HPDE6-E6E7 (cell line): ENCODE measurements around the gene ATP8B4.
A peak's percentile ranks its signal among the peaks of the same experiment; 100 is the strongest.

ENCODE experiments used
- DNase-seq: peaks from one replicate; pipeline ENCODE4 v3.0.0; 2011; ENCODE audit warnings: missing footprints; ENCODE audit errors: extremely low spot score

ATP8B4 gene

DNA sequence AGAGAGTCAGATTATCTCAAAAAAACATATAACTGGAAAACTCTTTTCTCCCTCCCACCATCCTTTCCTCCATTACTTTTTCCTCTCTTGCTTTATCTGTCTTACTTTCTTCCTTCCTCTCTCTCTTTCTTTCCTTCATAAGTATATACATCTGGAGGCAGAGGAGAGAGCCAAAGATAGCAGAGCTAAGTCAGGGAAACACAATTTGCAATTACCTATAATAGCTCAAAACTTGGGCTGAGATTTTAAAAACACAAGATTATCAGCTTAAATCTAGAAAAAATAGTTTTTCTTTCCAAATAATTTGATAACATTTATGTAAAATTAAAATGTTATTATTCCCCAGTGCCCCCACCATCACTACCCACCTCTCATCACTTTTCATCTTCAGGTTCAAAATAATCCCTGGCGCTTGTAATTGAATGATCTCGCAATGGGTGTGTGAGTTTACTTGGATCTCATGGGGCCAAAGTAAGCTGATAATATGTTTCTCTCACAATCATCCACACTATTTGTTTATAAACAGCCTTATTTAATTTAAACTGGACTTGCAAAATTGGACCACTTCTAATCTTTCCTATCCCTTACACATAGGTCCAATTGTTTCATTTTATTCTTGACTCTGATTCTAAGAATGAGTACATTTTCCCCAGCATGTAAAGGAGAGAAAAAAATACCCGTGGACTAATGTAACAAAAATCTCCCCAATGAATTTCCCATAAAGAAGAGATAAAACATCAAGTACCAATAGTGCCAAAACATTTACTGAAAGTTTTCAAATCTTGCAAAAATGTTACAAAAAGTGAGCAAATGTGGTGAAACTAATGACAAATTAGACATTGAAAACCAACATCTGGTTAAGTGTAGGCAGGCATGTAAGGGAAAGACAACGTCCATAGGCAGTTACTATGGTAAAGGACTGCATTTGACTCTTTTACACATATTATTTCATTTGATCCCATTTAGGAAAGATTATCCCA, 261.2 kb downstream of the ATP8B4 start:
- DNase-seq: no peak

DNA sequence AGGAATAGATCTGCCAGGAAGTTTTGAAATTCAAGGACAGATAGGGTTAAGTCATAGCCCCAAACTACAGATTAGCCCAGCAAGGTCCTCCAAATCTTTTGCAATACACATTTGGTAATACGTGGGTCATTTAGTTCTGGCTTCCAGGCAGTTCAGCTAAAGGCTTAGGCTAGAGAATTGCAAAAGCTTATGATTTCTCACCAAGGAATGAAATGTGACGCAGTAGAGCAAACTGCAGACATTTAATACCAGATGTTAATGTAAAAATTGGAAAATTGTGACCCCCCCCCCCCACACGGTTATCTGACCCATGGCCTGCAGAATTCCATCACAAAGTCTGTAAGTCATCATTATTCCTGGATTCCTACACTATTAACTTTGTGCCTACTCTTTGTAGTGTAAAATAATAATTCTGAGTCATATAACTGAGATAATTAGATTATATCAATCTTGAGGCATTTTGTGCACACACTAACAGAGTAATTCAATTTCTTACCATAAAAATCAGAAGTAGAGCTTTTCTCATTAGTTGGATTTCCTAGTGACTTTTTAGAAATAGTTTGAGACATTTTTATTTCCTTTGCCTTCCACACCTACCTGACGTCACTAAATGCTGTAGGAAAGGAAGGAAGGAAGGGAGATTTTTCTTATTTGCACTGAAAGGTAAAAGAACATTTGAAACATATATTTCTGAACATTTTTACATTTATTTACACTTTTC, 263.0 kb downstream of the ATP8B4 start:
- no peak for DNase-seq

DNA sequence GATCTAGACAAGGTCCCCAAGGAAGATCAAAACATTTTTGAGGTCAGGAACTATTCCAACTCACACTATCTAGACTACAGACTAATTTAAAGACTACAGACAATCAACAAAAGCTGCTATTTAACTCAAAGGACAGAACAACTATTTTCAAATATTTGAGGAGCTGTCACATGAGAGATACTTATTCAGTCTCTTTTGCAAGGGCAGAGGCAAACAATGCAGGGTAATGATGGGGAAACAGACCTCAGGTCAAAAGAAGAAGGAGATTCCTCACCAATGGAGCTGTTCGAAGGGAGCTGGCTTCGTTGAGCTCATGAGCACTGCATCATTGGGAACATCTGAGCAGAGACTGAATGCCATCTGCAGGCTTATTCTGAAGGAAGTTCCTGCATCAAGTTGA, 266.3 kb downstream of the ATP8B4 start:
- DNase-seq: no peak

DNA sequence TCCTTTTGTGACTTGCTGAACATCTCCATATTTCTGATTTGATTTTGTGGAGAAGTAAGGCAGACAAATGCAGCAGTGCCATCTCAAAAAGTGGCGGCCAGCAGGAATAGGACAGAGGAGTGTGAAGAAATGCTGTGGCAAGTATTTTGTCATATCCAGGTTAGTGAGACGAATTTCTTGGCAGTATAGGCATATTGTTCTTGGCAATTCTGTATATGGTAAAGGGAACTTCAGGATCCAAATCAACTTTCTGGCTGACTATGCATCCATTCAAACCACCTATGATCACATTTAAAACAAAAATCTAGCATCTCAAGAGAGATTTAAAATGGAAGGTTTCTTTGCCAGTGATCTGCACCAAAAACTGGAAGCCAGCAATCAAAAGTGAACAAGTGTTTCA, 270.2 kb downstream of the ATP8B4 start:
- no peak for DNase-seq

DNA sequence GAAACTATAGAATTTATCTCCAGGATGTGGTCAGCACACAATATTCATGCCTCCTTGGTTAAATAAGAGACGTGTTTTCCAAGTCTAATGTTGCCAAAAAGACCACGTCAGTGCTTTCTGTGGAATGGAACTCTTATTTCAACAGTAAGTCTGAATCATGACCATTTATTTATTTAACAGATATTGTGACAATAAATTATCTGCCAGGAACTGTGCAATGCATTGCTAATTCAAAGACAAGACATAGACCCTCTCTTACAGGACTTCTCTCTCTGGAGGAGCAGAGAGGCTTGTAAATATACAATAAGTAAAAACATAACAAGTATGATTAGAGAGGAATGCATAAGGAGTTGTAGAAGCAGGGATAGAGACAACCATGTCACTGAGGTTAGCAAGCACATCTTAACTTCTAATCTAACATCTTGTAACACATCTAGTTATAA, 270.7 kb downstream of the ATP8B4 start:
- no peak for DNase-seq

DNA sequence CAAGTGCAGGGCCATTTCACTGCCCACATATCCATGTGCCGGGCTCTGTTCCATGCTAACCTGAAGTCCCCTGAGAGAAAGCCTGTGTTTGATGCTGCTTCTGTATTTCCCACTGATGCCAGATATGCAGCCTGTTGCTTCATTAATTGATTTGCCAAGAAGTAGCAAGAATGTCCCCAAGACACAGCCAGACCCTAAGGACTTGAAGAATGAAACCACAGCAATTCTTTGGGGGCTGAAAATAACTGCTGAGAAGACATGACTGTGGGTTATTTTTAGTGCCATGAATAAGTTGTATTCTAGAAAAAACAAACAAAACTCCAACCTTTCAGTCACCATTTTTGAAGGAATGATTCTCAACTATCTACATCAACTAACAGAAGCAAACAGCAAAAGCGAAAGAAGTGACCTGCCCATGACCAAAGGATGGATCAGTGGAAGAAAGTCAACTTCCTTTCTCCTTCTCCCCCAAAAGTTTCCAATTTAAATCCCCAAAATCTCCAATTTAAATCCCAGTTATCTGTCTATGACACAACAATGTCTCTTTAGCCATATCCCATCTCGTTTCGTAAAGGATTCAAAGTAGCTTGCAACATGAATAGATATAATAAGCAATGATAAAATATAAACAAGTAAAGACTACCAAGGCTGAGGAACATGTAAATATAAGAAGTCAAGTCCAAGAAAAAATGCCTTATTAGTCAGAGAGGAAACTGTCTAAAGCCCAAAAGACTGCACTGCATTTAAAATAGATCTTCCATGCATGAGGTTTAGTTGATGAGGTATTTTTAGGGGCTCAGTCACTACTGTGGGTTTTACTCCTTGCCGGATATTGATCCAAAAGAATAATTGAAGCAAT, 271.4 kb downstream of the ATP8B4 start:
- DNase-seq: no peak

DNA sequence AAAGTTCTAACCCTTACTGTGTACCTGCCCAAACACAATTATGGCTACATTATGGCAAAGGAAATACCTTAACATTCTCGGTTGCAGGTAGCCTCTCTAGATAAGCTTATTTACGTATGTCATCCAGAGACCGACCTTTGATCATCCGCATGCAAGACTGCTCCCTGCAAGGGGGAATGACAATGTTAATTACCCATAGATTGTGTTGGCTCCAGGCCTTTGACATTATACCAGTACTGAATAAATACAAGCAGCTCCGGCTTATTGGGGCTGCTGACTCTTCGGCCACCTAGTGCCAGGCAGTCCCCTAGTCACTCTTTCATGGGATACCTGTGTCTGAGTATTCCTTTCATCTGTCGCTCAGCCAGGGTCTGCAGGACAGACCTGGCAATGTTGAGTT, 274.6 kb downstream of the ATP8B4 start:
- no peak for DNase-seq

DNA sequence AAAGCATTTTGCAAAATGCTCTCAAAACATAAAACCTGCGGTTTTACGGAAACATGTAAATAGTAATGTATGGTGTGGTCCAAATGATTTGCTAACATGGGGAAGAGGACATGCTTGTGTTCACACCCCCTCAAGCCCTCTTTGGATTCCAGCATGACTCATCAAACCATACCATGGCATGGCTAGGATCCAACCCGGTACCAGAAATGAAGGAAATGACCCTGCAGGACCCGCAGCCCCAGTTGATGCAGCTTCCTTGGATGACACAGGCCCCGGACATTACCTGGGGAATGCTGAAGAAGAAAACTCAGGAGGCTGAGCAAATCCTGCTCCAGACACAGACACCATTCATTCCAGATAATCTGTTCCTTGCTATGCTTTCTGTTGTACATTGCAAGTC, 275.3 kb downstream of the ATP8B4 start:
- DNase-seq: no peak

DNA sequence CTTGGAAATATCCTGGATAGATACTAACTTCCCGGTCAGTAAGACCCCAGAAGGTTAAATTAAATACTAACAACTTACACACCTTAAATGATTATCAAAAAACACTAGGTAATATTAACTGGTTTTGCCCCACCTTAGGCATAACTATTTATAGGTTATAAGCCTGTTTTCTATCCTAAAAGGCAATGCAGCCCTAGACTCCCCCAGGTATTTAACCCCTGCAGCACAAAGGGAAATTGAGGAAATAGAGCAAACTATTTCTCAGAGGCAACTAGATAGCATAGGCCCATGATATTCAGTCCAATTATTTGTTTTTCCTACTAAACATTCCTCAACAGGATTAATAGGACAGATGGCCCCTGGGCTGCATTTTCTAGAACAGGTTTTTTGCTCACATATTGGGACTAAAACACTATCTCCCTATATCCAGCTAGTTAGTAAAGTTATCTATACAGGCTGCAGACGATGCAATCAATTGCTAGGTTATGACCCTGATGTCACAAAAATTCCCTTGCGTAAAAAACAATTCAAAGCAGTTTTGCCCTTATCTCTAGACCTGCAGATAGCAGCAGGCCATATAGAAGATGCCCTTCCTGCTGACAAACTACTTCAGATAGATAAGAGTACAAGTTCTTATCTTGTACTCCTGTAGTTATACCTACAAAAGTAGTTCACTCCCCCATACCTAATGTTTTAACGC, 276.9 kb downstream of the ATP8B4 start:
- no peak for DNase-seq

DNA sequence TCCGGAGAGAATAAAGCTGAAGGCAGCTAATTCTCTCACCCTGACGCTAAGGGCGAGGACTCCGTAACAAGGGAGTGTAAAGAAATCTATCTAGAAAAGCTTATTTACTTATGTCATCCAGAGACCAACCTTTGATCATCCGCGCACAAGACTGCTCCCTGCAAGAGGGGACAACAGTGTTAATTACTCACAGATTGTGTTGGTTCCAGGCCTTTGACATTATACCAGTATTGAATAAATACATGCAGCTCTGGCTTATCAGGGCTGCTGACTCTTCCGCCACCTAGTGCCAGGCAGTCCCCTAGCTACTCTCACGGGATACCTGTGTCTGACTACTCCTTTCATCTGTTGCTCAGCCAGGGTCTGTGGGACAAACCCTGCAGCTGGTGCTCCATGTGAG, 286.5 kb downstream of the ATP8B4 start:
- no peak for DNase-seq

DNA sequence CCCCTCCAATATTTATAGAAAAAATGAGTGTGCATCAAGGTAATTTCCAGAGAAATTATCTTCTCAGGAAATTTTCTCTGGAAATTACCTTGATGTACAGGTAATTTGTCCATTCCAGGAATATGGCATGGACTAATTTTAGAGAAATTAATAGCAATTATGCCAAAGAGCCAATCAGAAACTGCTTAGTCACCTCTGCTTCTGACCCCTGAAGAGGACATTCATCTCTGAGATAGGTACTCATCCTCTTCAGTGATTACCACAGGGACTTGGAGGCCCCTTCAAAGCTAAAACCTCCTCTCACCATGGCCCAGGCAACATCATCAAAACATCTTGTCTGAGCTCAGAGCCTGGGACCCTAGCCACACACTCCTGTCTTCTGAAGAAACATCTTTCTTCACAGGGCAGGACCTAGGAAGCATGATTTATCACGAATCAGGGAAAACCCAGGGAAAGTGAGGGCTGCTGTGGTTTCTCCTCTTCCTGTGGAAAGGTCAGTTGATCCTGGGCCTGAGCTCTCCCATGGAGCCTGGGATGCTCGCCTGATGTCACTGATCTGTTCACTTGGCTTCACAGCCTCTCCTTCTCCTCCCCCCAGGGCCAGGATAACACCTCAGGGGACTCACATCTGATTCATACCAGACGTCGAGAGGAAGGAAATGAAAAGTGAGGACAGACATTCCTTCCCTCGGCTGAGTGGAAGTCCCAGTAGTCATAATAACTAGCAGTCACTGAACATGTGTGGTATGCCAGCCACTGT, 287.6 kb downstream of the ATP8B4 start:
- peak; percentile 2 for DNase-seq

DNA sequence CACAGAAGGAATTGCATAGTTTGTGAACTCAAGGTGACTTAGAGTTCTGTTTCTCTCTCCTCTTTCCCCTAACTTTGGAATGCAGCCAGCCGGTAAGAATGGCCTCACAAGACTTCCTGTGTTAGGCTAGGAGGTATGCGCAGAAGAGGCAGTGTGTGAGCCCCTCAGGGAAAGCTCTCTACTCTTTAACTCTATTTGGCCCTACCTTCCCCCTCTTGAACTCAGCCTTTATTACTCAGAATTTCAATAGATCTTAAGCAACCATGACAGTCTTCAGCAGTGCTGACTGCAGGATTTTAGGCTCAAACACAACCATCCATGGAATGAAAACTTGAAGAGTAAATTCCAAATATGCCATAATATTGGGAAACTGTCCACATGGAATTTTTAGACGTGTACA, 288.6 kb downstream of the ATP8B4 start:
- DNase-seq: no peak

DNA sequence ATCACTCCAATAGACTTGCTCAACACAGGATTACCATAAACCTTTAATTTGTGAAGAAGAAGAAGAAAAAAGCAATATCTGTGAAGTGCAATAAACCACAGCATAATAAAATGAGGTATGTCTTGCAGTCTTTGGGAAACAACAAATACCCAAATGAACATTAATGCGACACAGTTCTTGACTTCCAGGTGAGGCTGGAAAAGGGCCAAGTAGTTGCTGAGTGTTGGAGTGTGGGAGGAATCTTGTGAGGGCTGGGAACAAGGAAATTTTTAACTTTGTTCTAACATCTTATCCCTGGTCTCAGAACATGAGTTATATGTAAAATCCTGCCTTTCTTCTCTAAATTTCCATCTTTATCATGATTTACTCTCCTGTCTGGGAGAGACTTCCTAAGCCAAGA, 291.7 kb downstream of the ATP8B4 start:
- no peak for DNase-seq

DNA sequence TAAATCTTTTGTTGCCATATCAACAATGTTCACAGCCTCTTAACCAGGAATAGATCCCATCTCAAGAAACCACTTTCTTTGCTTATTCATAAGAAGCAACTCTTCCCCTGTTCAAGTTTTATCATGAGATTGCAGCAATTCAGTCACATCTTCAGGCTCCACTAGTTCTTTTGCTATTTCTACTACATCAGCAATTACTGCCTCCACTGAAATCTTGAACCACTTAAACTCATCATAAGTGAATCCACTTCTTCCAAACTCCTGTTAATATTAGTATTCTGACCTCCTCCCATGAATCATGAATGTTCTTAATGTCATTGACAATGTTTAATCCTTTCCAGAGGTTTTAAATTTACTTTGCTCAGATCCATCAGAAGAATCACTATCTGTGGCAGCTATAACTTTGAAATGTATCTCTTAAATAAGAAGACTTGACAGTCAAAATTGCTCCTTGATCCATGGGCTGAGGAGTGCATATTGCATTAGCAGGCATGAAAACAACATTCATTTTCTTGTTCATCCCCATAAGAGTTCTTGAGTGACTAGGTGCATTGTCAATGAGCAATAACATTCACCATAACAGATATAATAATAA, 292.3 kb downstream of the ATP8B4 start:
- DNase-seq: no peak

DNA sequence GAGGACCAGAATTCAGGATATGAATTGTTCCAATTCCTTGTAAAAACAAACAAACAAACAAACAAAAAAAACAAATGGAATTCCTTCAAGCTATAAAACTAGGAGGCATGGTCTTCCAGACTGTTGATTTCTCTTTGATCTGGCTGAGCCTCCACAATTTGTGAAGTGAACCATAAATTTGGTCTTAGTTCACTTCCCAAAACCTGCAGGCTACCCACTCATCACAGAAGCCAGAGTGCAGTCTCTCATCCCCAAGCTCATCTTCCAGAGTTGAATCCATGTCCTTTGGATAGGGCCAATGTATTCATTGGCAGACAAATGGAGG, 294.3 kb downstream of the ATP8B4 start:
- DNase-seq: no peak

DNA sequence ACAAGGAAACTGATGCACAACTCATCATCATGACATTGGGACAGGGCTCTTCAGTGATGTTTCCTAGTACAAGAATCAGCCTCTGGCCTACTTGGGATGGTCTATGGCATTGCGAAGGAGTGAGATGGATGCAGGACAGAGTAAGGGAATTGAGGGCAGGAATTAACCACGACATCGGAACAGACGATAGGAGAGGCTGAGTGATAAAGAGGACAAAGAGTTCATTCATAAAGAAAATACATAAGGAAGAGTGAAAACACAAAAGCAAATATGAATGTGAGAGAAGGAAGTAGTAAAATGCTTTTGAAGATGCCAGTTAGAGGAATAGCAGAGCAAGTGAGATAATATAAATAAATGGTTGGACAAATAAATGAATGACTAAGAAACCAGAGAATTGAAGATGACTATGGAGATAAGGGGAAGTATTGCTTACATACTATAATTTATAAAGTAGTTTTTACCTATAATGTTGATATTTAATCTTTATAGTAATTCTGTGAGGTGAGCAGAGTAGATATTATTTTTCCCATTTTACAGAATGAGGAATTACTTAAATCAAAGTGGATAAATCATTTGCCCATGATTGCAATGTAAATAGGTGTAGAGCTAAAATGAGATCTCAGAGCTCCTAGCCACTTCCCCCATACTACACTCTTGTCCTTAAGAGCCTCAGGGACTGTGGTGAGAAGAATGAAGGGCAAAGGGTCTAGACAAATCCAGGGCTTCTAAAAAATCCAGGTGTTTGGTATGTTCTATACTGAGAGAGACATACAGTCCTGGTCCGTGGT, 294.9 kb downstream of the ATP8B4 start:
- DNase-seq: no peak

DNA sequence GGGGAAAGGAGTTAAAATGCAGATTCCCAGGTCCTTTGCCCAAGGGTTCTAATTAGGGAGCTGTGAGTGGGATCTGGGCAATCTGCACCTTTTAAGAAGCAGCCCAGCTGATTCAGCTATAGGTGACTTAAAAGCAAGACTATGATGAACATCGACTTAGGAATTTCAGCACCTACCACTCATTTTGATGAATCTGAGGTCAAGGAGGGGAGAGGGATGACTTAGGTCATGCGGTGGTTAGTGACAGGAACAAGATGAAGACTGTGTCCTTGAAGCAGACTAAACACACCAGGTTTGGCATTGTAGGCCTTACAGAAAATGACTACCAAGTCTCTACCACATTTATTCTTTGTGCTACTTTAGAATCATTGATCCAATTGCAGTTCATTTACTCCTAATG, 301.9 kb downstream of the ATP8B4 start:
- DNase-seq: no peak

DNA sequence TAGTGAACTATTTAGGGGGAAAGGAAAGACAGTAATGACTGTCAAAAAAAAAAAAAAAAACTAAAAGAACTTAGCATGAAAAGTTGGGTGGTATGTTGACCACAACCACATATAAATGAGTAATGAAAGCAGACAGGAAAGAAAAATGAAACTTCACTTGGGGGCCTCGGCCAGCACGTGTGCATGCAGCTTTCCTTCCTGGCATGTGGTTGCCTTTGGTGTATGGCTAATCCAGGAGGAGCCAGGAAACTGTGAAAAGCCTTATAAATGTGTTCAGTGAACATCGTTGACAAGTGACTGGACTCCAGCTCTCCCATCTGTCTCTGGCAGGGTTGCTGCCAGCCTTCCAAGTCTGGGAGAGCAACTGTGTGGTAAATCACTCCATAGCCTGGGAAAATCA, 303.1 kb downstream of the ATP8B4 start:
- no peak for DNase-seq

DNA sequence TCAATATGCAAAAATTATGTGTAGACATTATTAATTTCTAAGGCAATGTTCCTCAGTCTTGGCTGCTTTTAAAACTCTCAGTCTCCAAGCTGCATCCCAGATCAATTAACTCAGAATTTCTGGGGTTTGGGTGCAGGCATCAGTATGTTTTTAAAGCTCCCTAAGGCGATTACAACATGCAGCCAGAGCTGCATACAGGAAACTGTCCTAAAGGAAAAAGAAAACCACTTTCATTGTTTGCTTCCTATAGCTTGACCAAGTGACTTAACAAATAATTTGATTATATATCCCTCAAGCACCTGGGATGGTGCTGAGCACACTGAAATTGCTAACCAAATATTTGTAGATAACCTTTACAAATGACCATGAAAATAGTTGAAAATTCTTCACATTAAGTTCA, 303.5 kb downstream of the ATP8B4 start:
- no peak for DNase-seq

DNA sequence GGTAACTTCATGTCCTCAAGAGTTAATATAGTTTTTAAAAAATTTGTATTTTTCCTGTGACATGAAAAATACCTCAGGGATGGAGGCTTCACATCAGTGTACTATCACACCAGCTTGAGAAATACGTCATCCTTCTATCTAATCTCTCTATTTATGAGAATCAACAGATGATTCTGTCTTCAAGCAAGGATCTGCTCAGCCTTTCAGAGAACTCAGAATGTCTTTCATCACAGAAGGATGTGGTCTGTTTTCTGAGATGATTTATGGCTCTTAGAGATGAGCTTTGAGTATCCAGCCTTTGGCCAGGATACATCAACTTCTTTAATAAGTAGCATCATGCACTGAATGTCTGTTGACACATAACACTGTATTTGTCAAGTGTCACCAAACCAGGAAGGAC, 304.3 kb downstream of the ATP8B4 start:
- DNase-seq: no peak
